Thymus (tissue), 11 donors: ENCODE measurements around the gene CKAP2. TPM values are rescaled to one million over a fixed set of nuclear protein-coding genes. Genes with fewer than 3 reads are reported as not detected.
"Not testable (repeated sequence)": the region's sequence is repeated elsewhere in the genome, so short reads cannot be mapped to it uniquely, and the experiment has no call there.

Experiments
- DNase-seq, 9 donors: peaks; one replicate each; pipeline ENCODE4 v3.0.0-alpha.2; 2013; ENCODE audit warnings: low spot score in 9 of 9, low read depth in 6 of 9, missing footprints in 1 of 9
- H3K27ac ChIP-seq, 2 donors: one replicate each; pipeline ENCODE4 v1.5.1; 2013; ENCODE audit warnings: control low read depth in 1 of 2, low read depth in 1 of 2, low read length in 1 of 2, mild to moderate bottlenecking in 1 of 2, moderate library complexity in 1 of 2
- H3K27me3 ChIP-seq, 2 donors: one replicate each; pipeline ENCODE4 v1.5.1; 2013; ENCODE audit warnings: low read length in 1 of 2; ENCODE audit not compliant: control insufficient read depth in 2 of 2, insufficient read depth in 1 of 2
- H3K36me3 ChIP-seq, 2 donors: one replicate each; pipeline ENCODE4 v1.5.1; 2013; ENCODE audit warnings: low read length in 1 of 2, mild to moderate bottlenecking in 1 of 2, moderate library complexity in 1 of 2; ENCODE audit not compliant: control insufficient read depth in 2 of 2, insufficient read depth in 2 of 2
- H3K4me1 ChIP-seq, 2 donors: one replicate each; pipeline ENCODE4 v1.5.1; 2013; ENCODE audit warnings: low read length in 2 of 2; ENCODE audit not compliant: control insufficient read depth in 2 of 2, insufficient read depth in 2 of 2
- H3K4me3 ChIP-seq, 2 donors: one replicate each; pipeline ENCODE4 v1.5.1; 2013; ENCODE audit warnings: low read length in 2 of 2, control low read depth in 1 of 2, mild to moderate bottlenecking in 1 of 2
- H3K9me3 ChIP-seq, 2 donors: one replicate each; pipeline ENCODE4 v1.5.1; 2013; ENCODE audit warnings: low read length in 1 of 2, mild to moderate bottlenecking in 1 of 2; ENCODE audit not compliant: control insufficient read depth in 2 of 2, insufficient read depth in 1 of 2
- WGBS: extraction: QIAGEN DNeasy Blood & Tissue Kit; methylation state at CpG from one replicate; pipeline ENCODE4 v1.1.7; 2013; 5-methylcytosine and 5-hydroxymethylcytosine counted together
- polyA plus RNA-seq: library from polyadenylated mRNA; stranded (reverse); fragments of 200-250 nt; gene quantifications from one replicate; pipeline ENCODE4 v1.2.3, GENCODE V29; 2013
- total RNA-seq: library from RNA; stranded (reverse); fragments of 120-200 nt; gene quantifications from one replicate; pipeline ENCODE4 v1.2.4, GENCODE V29; 2013
- donor health status: healthy.

CKAP2 gene
- total and polyA plus RNA-seq, 2 donors, result 13.4 to 39.5 TPM

GRCh38 chr13:52463526-52463925 lies 8.2 kb downstream of the CKAP2 start:
- peaks cover 18 to 77% of the 10 kb centered on the region in 2 donors for H3K36me3 ChIP-seq
- 86% methylated on average over 4 of the region's 4 CpGs for WGBS
- DNase-seq, result no peak
- H3K4me1 ChIP-seq, result peaks cover 6% of the 10 kb centered on the region in 2 donors
- H3K9me3 ChIP-seq, result no peaks in the 10 kb centered on the region
- H3K27me3 ChIP-seq, result no peaks in the 10 kb centered on the region
- no peak overlapping the region for H3K4me3 ChIP-seq
- no peak overlapping the region for H3K27ac ChIP-seq

- H3K36me3 ChIP-seq, result peaks cover 20 to 59% of the 10 kb centered on the region in 2 donors
Observed at GRCh38 chr13:52468487-52468886, 13.2 kb downstream of the CKAP2 start.

GRCh38 chr13:52480677-52481428 lies 25.6 kb downstream of the CKAP2 start:
- H3K36me3 ChIP-seq, H3K4me1 ChIP-seq, H3K4me3 ChIP-seq, H3K27ac ChIP-seq, DNase-seq, H3K9me3 ChIP-seq, H3K27me3 ChIP-seq: not testable (repeated sequence)
- WGBS, result 95% methylated on average over 6 of the region's 7 CpGs

More at GRCh38 chr13:52468487-52468886, 13.2 kb downstream of the CKAP2 start:
- 97% methylated on average over 2 of the region's 2 CpGs for WGBS
- not testable (repeated sequence) for H3K4me3 ChIP-seq, H3K9me3 ChIP-seq, H3K27me3 ChIP-seq, H3K27ac ChIP-seq, DNase-seq, H3K4me1 ChIP-seq

GRCh38 chr13:52487078-52487477 lies 31.8 kb downstream of the CKAP2 start:
- H3K27ac ChIP-seq, DNase-seq, H3K4me3 ChIP-seq, H3K36me3 ChIP-seq, H3K4me1 ChIP-seq, H3K9me3 ChIP-seq, H3K27me3 ChIP-seq: not testable (repeated sequence)
- 97% methylated on average over 2 of the region's 2 CpGs for WGBS

GRCh38 chr13:52488763-52489162 lies 33.5 kb downstream of the CKAP2 start:
- H3K4me1 ChIP-seq, H3K27ac ChIP-seq, H3K4me3 ChIP-seq, DNase-seq, H3K27me3 ChIP-seq, H3K36me3 ChIP-seq, H3K9me3 ChIP-seq: not testable (repeated sequence)
- WGBS, result no CpG with 5 or more reads among the region's 22 CpGs

GRCh38 chr13:52491015-52491414 lies 35.7 kb downstream of the CKAP2 start:
- H3K9me3 ChIP-seq, H3K4me3 ChIP-seq, H3K27ac ChIP-seq, H3K36me3 ChIP-seq, H3K4me1 ChIP-seq, H3K27me3 ChIP-seq, DNase-seq: not testable (repeated sequence)
- WGBS, result 92% methylated on average over 2 of the region's 5 CpGs

- H3K4me3 ChIP-seq, H3K27ac ChIP-seq, DNase-seq, H3K36me3 ChIP-seq, H3K9me3 ChIP-seq, H3K4me1 ChIP-seq, H3K27me3 ChIP-seq: not testable (repeated sequence)
- WGBS, result 79% methylated on average over 5 of the region's 5 CpGs
Observed at GRCh38 chr13:52494241-52494640, 39.0 kb downstream of the CKAP2 start.

- WGBS, result 98% methylated on average over 2 of the region's 3 CpGs
Observed at GRCh38 chr13:52497979-52498378, 42.7 kb downstream of the CKAP2 start.

GRCh38 chr13:52502277-52502676 lies 47.0 kb downstream of the CKAP2 start:
- not testable (repeated sequence) for H3K27ac ChIP-seq, DNase-seq

More at GRCh38 chr13:52497979-52498378, 42.7 kb downstream of the CKAP2 start:
- H3K27ac ChIP-seq, H3K36me3 ChIP-seq, H3K27me3 ChIP-seq, H3K4me1 ChIP-seq, H3K9me3 ChIP-seq, H3K4me3 ChIP-seq: not testable (repeated sequence)
- peak in 2 of 9 donors; percentile 0 to 7 for DNase-seq

More at GRCh38 chr13:52502277-52502676, 47.0 kb downstream of the CKAP2 start:
- not testable (repeated sequence) for H3K4me3 ChIP-seq, H3K4me1 ChIP-seq, H3K27me3 ChIP-seq, H3K9me3 ChIP-seq, H3K36me3 ChIP-seq
- WGBS, result 99% methylated on average over 7 of the region's 7 CpGs
